Right lobe of liver (tissue), 4 donors: ENCODE results near the gene C4orf17.

Source experiments
- POLR2A ChIP-seq: fragments of 450-650 bp; IDR thresholded peaks from one replicate; pipeline ENCODE4 v1.6.1; 2017; ENCODE audit warnings: antibody characterized with exemption, mild to moderate bottlenecking
- TF ChIP-seq, protein P1 (sequence below), 4 donors: fragments of 200-600 bp in 3 of 4; fragments of 450-650 bp in 1 of 4; IDR thresholded peaks; one replicate each; pipeline versions ENCODE4 v1.5.1 to v1.8.0; 2016 to 2022; ENCODE audit warnings: antibody characterized with exemption in 4 of 4, mild to moderate bottlenecking in 2 of 4
- donor health status: DM: no; HTN: no; CAD: no.
- donor health status: DM: no; HTN: no; CAD: no.
- donor health status: DM: no; HTN: yes; CAD: no.

DNA sequence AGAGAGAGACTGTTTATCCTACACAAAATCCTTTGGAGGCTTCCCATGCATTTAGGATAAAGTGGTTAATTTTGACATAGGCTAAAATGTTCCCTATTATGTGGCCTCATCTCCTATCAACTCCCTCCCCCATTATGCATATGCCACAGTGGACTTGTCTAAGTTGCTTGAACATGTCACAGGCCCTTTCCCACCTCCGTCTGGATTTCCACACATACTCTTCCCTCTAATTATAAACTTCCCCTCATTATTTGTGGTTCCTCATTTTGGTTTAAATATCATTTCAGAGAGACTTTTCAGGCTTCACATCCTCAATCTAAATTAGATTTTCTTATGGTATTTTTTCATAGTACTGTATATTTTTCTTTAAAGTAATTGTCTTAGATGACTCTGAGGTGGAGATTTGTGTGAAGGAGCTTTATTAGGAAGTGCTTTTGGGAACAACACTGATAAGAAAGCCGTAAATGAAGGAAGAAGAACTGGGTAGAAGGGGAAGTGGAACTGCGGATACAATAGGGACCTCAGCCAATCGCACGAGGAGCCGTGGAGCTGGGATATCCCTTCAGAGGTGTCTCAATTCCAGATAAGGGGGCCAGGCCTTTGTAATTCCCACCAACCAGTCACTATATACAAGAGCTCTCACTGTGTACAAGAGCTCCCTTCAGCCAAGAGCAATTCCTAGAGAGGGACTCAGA is 7.9 kb downstream of the C4orf17 start:
- no peak for TF ChIP-seq POLR2A
- TF ChIP-seq, protein P1, sequence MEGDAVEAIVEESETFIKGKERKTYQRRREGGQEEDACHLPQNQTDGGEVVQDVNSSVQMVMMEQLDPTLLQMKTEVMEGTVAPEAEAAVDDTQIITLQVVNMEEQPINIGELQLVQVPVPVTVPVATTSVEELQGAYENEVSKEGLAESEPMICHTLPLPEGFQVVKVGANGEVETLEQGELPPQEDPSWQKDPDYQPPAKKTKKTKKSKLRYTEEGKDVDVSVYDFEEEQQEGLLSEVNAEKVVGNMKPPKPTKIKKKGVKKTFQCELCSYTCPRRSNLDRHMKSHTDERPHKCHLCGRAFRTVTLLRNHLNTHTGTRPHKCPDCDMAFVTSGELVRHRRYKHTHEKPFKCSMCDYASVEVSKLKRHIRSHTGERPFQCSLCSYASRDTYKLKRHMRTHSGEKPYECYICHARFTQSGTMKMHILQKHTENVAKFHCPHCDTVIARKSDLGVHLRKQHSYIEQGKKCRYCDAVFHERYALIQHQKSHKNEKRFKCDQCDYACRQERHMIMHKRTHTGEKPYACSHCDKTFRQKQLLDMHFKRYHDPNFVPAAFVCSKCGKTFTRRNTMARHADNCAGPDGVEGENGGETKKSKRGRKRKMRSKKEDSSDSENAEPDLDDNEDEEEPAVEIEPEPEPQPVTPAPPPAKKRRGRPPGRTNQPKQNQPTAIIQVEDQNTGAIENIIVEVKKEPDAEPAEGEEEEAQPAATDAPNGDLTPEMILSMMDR (IDR thresholded peaks at IDR 0.05): no peak
